GM12872 (cell line): Measurements from ENCODE around the gene FHOD1.

Source experiments
- CTCF ChIP-seq: IDR thresholded peaks from 3 replicates; pipeline ENCODE4 v1.5.1; 2011; ENCODE audit warnings: low read depth, mild to moderate bottlenecking, low read length, moderate library complexity; ENCODE audit not compliant: insufficient read depth

The FHOD1 gene

GRCh38 chr16:67240506-67240905 is 6.8 kb downstream of the FHOD1 start:
- TF ChIP-seq CTCF: no peak

GRCh38 chr16:67238806-67239470 is 8.3 kb downstream of the FHOD1 start:
- TF ChIP-seq CTCF: no peak

- TF ChIP-seq CTCF: no peak
These were observed 9.1 kb downstream of the FHOD1 start for GRCh38 chr16:67238278-67238575.

GRCh38 chr16:67237396-67238277 is 9.6 kb downstream of the FHOD1 start:
- no peak for TF ChIP-seq CTCF

- no peak for TF ChIP-seq CTCF
These were observed 10.5 kb downstream of the FHOD1 start for GRCh38 chr16:67236563-67237395.

GRCh38 chr16:67235816-67236562 is 11.3 kb downstream of the FHOD1 start:
- TF ChIP-seq CTCF: no peak

- TF ChIP-seq CTCF: no peak
These were observed 13.1 kb downstream of the FHOD1 start for GRCh38 chr16:67234180-67234597.
